ENCODE data around the gene ZNF813. TPM values are rescaled to one million over a fixed set of nuclear protein-coding genes. Genes with fewer than 3 reads are reported as not detected.

ZNF813 gene
- total and polyA plus RNA-seq, 9 of the 15 experiments (the other 6 are each of a cell fraction or from before 2014, with no cell fraction given): 1.3 to 8.0 (median 5.3) TPM

DNA sequence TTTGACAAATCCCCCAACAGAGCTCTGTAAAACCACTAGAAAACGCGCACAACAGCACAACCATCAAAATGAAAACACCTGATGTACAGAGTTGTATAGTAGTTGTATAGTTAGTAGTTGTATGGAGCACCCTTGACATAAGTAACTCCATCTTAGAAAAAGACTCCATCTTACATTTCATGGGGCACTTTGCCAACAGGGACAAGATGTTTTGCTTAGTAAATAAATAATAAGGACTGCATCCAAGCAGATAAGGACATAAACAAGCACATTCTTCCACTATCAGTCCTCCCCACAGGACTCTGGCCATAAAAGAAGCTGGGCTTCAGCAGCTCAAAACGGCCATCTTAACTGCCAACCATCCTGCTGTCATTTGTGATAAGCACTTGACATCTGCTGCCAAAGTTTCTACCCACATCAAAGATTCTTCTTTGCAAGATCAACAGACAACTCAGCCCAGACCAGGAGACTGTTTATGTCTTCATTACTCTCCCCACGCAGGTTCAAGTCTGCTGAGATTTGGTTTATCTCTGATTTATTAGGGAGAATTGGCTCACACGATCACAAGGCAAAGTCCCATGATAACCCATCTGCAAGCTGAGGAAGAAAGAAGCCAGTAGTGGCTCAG lies 49.7 kb downstream of the ZNF813 start (continued):
- TF ChIP-seq, protein P1, sequence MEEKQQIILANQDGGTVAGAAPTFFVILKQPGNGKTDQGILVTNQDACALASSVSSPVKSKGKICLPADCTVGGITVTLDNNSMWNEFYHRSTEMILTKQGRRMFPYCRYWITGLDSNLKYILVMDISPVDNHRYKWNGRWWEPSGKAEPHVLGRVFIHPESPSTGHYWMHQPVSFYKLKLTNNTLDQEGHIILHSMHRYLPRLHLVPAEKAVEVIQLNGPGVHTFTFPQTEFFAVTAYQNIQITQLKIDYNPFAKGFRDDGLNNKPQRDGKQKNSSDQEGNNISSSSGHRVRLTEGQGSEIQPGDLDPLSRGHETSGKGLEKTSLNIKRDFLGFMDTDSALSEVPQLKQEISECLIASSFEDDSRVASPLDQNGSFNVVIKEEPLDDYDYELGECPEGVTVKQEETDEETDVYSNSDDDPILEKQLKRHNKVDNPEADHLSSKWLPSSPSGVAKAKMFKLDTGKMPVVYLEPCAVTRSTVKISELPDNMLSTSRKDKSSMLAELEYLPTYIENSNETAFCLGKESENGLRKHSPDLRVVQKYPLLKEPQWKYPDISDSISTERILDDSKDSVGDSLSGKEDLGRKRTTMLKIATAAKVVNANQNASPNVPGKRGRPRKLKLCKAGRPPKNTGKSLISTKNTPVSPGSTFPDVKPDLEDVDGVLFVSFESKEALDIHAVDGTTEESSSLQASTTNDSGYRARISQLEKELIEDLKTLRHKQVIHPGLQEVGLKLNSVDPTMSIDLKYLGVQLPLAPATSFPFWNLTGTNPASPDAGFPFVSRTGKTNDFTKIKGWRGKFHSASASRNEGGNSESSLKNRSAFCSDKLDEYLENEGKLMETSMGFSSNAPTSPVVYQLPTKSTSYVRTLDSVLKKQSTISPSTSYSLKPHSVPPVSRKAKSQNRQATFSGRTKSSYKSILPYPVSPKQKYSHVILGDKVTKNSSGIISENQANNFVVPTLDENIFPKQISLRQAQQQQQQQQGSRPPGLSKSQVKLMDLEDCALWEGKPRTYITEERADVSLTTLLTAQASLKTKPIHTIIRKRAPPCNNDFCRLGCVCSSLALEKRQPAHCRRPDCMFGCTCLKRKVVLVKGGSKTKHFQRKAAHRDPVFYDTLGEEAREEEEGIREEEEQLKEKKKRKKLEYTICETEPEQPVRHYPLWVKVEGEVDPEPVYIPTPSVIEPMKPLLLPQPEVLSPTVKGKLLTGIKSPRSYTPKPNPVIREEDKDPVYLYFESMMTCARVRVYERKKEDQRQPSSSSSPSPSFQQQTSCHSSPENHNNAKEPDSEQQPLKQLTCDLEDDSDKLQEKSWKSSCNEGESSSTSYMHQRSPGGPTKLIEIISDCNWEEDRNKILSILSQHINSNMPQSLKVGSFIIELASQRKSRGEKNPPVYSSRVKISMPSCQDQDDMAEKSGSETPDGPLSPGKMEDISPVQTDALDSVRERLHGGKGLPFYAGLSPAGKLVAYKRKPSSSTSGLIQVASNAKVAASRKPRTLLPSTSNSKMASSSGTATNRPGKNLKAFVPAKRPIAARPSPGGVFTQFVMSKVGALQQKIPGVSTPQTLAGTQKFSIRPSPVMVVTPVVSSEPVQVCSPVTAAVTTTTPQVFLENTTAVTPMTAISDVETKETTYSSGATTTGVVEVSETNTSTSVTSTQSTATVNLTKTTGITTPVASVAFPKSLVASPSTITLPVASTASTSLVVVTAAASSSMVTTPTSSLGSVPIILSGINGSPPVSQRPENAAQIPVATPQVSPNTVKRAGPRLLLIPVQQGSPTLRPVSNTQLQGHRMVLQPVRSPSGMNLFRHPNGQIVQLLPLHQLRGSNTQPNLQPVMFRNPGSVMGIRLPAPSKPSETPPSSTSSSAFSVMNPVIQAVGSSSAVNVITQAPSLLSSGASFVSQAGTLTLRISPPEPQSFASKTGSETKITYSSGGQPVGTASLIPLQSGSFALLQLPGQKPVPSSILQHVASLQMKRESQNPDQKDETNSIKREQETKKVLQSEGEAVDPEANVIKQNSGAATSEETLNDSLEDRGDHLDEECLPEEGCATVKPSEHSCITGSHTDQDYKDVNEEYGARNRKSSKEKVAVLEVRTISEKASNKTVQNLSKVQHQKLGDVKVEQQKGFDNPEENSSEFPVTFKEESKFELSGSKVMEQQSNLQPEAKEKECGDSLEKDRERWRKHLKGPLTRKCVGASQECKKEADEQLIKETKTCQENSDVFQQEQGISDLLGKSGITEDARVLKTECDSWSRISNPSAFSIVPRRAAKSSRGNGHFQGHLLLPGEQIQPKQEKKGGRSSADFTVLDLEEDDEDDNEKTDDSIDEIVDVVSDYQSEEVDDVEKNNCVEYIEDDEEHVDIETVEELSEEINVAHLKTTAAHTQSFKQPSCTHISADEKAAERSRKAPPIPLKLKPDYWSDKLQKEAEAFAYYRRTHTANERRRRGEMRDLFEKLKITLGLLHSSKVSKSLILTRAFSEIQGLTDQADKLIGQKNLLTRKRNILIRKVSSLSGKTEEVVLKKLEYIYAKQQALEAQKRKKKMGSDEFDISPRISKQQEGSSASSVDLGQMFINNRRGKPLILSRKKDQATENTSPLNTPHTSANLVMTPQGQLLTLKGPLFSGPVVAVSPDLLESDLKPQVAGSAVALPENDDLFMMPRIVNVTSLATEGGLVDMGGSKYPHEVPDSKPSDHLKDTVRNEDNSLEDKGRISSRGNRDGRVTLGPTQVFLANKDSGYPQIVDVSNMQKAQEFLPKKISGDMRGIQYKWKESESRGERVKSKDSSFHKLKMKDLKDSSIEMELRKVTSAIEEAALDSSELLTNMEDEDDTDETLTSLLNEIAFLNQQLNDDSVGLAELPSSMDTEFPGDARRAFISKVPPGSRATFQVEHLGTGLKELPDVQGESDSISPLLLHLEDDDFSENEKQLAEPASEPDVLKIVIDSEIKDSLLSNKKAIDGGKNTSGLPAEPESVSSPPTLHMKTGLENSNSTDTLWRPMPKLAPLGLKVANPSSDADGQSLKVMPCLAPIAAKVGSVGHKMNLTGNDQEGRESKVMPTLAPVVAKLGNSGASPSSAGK (IDR thresholded peaks at IDR 0.05): no peak
- no peak for TF ChIP-seq SPI1 (IDR thresholded peaks at IDR 0.05; ENCODE audit: borderline replicate concordance, low read depth, low read length)
- no peak for TF ChIP-seq RBM39 (optimal IDR thresholded peaks at IDR 0.05; ENCODE audit: low read depth, low read length)
- no peak for TF ChIP-seq C11orf30 (IDR thresholded peaks at IDR 0.05; ENCODE audit: low read depth)
- TF ChIP-seq FOXA1 (IDR thresholded peaks at IDR 0.05; ENCODE audit: borderline replicate concordance): no peak
- TF ChIP-seq, protein P2, sequence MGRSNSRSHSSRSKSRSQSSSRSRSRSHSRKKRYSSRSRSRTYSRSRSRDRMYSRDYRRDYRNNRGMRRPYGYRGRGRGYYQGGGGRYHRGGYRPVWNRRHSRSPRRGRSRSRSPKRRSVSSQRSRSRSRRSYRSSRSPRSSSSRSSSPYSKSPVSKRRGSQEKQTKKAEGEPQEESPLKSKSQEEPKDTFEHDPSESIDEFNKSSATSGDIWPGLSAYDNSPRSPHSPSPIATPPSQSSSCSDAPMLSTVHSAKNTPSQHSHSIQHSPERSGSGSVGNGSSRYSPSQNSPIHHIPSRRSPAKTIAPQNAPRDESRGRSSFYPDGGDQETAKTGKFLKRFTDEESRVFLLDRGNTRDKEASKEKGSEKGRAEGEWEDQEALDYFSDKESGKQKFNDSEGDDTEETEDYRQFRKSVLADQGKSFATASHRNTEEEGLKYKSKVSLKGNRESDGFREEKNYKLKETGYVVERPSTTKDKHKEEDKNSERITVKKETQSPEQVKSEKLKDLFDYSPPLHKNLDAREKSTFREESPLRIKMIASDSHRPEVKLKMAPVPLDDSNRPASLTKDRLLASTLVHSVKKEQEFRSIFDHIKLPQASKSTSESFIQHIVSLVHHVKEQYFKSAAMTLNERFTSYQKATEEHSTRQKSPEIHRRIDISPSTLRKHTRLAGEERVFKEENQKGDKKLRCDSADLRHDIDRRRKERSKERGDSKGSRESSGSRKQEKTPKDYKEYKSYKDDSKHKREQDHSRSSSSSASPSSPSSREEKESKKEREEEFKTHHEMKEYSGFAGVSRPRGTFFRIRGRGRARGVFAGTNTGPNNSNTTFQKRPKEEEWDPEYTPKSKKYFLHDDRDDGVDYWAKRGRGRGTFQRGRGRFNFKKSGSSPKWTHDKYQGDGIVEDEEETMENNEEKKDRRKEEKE (IDR thresholded peaks at IDR 0.05; ENCODE audit: borderline replicate concordance in 1 of 2, control insufficient read depth in 1 of 2, low read depth in 2 of 2, low read length in 1 of 2): no peak
- no peak for TF ChIP-seq ZNF121 (CRISPR knock-in tag; conservative IDR thresholded peaks at IDR 0.05)
- TF ChIP-seq FOXJ2 (tag; IDR thresholded peaks at IDR 0.05): no peak
- TF ChIP-seq RAD51 (IDR thresholded peaks at IDR 0.05; ENCODE audit: borderline replicate concordance, low read depth): no peak
- TF ChIP-seq MTA2 (IDR thresholded peaks at IDR 0.05; ENCODE audit: low read depth): peak; percentile 75
- no peak for TF ChIP-seq POLR2G (IDR thresholded peaks at IDR 0.05; ENCODE audit: low read depth, low read length)

Measured in K562 (cell line).